GM23338 (cell line): ENCODE measurements around the gene SLC45A3.

Experiments used
- CTCF ChIP-seq, 2 experiments: fragments of 200-600 bp in 1 of 2; sonication (generic) in 1 of 2; conservative IDR thresholded peaks; 2 replicates each; pipeline versions ENCODE4 v1.5.1 to v1.6.1; 2016 to 2017; ENCODE audit warnings: antibody characterized with exemption in 2 of 2, low read depth in 2 of 2, mild to moderate bottlenecking in 2 of 2, moderate library complexity in 1 of 2
- EZH2 ChIP-seq: fragments of 200-600 bp; sonication (generic); IDR thresholded peaks from one replicate; pipeline ENCODE4 v1.8.0; 2017; ENCODE audit warnings: antibody characterized with exemption, mild to moderate bottlenecking, low read depth; ENCODE audit not compliant: unreplicated experiment
- EZH2phosphoT487 ChIP-seq: fragments of 200-600 bp; sonication (generic); IDR thresholded peaks from one replicate; pipeline ENCODE4 v1.8.1; 2018; ENCODE audit warnings: antibody characterized with exemption; ENCODE audit not compliant: unreplicated experiment
- REST ChIP-seq: IDR thresholded peaks from one replicate; pipeline ENCODE4 v1.6.1; 2018; ENCODE audit warnings: antibody characterized with exemption; ENCODE audit not compliant: unreplicated experiment

- no peak for TF ChIP-seq EZH2
- no peak for TF ChIP-seq EZH2phosphoT487
- TF ChIP-seq CTCF (conservative IDR thresholded peaks at IDR 0.05; ENCODE audit: low read depth in 2 of 2): no peak
- no peak for TF ChIP-seq REST
These were observed 50.1 kb downstream of the SLC45A3 start for GRCh38 chr1:205630241-205630640.
